Astrocyte (in vitro differentiated cells and primary cell): ENCODE results near the gene OSBPL1A.

Experiments
- EZH2 ChIP-seq: IDR thresholded peaks from 2 replicates; pipeline ENCODE4 v1.6.1; 2012; ENCODE audit warnings: mild to moderate bottlenecking, low read length, inconsistent platforms; ENCODE audit not compliant: insufficient read depth
- TF ChIP-seq, protein P1 (sequence below): IDR thresholded peaks from 2 replicates; pipeline ENCODE4 v1.5.1; 2011; ENCODE audit warnings: low read depth, mild to moderate bottlenecking, inconsistent platforms, low read length, moderate library complexity; ENCODE audit not compliant: insufficient read depth

DNA sequence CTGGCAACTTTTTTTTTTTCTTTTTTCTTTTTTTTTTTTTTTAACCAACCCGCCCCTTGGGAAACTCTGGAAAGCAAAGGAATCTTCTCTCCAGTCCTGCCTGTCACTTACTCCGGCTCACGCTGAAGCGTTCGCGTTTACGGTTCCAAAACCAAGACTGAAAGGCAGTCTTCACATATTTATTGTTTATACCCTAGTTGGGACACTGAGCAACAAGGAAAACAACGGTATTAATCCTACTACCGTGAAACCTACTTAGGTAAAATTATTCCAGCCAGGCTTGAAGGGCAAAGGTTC is 125.4 kb downstream of the OSBPL1A start:
- TF ChIP-seq, protein P1, sequence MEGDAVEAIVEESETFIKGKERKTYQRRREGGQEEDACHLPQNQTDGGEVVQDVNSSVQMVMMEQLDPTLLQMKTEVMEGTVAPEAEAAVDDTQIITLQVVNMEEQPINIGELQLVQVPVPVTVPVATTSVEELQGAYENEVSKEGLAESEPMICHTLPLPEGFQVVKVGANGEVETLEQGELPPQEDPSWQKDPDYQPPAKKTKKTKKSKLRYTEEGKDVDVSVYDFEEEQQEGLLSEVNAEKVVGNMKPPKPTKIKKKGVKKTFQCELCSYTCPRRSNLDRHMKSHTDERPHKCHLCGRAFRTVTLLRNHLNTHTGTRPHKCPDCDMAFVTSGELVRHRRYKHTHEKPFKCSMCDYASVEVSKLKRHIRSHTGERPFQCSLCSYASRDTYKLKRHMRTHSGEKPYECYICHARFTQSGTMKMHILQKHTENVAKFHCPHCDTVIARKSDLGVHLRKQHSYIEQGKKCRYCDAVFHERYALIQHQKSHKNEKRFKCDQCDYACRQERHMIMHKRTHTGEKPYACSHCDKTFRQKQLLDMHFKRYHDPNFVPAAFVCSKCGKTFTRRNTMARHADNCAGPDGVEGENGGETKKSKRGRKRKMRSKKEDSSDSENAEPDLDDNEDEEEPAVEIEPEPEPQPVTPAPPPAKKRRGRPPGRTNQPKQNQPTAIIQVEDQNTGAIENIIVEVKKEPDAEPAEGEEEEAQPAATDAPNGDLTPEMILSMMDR: peak; percentile 8
- TF ChIP-seq EZH2: no peak
